ENCODE results near the gene MICAL2.

MICAL2 gene

DNA sequence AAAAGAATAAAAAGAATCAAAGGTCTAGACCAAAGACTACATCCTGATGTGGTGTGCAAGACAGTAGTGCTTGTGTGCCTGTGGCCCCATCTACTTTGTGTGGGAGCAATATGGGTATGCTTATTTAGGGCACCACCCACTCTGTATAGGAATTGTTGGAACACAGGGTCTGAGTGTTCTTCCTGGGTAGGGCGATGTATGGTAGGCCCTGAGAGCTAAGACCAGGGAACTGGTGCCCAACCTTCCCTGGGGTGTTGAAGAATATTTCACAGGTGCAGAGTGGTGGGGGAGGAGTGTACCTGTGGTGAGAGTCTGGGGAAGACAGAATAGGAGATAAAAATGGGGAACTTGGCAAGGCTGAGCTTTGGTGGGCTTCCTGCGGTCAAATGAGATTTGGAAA lies 41.9 kb downstream of the MICAL2 start:
- DNase-seq (ENCODE audit: low read depth, low spot score), result no peak

DNA sequence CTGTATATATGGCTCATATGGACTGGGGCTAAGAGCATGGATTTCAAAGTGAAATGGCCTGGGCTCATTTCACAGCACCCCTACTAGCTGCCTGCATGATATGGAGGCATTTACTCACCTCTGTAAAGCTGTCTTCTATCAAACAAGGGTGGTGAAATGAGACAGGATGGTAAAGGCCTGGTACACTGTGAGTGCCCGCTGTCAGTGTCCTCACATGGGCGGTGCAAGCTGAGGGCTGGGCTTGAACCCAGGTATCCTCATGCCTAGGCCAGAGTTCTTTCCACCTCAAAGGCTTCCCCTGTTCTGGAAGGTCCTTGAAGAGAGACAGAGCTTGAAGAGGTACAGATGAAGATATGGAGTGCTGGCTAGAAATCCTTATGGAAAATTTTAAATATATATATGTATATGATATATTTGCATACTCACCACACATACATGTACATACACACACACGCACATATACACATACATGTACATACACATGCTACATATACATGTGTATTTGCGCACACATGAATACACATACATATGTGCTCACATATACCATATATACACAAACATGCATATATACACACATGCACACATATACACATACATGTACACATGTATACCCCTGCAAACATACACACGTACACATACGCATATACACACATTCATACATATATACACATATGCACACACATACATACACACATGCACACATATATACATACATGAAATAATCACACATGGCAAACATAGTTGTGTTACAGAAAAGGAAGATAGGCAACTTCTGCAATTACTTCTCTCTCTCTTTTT lies 44.7 kb downstream of the MICAL2 start:
- H3K27ac ChIP-seq, result no peak overlapping the region
- TF ChIP-seq EZH2 (IDR thresholded peaks at IDR 0.05) (no peak), FOXP2 (optimal IDR thresholded peaks at IDR 0.05; ENCODE audit: control extremely low read depth, extremely low read length, insufficient read depth) (no peak), POLR2AphosphoS5 (IDR thresholded peaks at IDR 0.05; ENCODE audit: borderline replicate concordance, low read depth, low read length) (no peak)
- H3K9me3 ChIP-seq (ENCODE audit: low read depth, low read length), result no peaks in the 10 kb centered on the region
- no peak overlapping the region for H3K9ac ChIP-seq (ENCODE audit: insufficient read length)
- H3K36me3 ChIP-seq (ENCODE audit: insufficient read depth, low read length), result no peaks in the 10 kb centered on the region
- no peak overlapping the region for H3K4me3 ChIP-seq
- no peak for DNase-seq (ENCODE audit: low read depth, low spot score)

More for the DNA sequence above, 41.9 kb downstream of the MICAL2 start:
- Histone ChIP-seq H3K9ac (ENCODE audit: insufficient read length) (no peak overlapping the region), H3K9me3 (ENCODE audit: low read depth, low read length) (no peaks in the 10 kb centered on the region), H3K36me3 (ENCODE audit: insufficient read depth, low read length) (no peaks in the 10 kb centered on the region), H3K4me3 (no peak overlapping the region), H3K27ac (no peak overlapping the region)
- no peak for TF ChIP-seq POLR2AphosphoS5 (IDR thresholded peaks at IDR 0.05; ENCODE audit: borderline replicate concordance, low read depth, low read length)
- TF ChIP-seq FOXP2 (optimal IDR thresholded peaks at IDR 0.05; ENCODE audit: control extremely low read depth, extremely low read length, insufficient read depth), result no peak
- TF ChIP-seq EZH2 (IDR thresholded peaks at IDR 0.05), result no peak

DNA sequence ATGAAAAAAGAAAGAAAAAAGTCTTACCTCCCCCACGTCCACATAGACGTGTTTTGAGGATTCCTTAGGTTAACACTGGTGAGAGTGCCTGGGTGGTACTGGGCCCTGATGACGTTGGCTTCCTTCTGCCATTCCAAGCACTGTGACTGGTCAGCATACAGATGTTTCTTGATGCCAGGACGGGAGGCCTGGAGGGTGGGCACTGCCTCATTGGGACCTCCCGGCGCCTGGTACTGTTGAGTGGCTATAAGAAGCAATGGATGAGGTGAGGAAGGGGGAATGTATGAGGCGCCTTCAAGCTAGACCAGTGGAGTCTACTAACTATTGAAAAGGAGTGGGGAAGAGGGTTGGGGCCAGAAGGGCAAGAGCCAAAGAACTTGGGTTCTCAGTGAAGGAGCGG lies 45.3 kb downstream of the MICAL2 start:
- H3K36me3 ChIP-seq (ENCODE audit: insufficient read depth, low read length), result no peaks in the 10 kb centered on the region
- no peaks in the 10 kb centered on the region for H3K9me3 ChIP-seq (ENCODE audit: low read depth, low read length)
- TF ChIP-seq FOXP2 (optimal IDR thresholded peaks at IDR 0.05; ENCODE audit: control extremely low read depth, extremely low read length, insufficient read depth), result no peak
- H3K4me3 ChIP-seq, result no peak overlapping the region
- H3K9ac ChIP-seq (ENCODE audit: insufficient read length), result no peak overlapping the region
- no peak overlapping the region for H3K27ac ChIP-seq
- DNase-seq (ENCODE audit: low read depth, low spot score), result no peak

DNA sequence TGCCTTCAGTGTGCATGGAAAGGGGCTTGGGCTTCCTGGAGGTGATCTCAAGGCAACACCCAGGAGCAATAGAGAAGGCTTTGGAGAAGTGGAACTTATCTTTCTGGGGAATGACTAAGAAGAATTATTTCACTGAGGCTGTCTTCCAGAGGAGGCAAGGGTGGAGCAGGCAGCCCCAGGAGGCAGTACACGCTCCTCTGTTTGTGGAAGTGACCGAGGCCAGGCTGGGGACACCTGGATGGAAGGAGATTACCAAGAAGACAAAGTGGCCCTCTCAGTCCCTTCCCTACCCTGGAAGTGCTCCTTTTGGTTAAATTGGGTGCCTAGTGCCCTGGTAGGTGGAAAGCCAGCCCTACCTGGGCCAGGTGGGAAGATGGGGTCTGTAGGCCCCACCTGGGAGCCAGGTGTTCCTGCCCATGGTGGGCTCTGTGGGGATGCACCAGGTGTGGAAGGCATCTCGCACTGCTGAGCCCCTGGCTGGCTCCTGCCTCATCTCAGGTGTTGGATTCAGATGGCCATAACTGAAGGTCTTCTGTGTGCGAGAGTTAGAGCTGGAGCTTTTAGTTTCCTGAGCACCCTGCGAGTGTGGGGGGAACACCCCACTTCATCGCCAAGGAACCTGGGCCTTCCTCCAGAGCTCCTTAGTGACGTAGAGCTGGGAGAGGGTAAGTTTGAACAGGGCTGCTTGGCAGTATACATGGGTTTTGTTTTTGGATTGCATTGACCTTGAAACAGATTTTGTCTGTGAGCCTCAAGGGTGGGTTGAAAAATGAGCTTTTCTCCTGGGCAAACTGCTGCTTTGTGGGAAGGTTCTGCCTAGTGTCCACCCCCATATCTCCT lies 46.1 kb downstream of the MICAL2 start:
- DNase-seq (ENCODE audit: low read depth, low spot score), result no peak
- Histone ChIP-seq H3K36me3 (ENCODE audit: insufficient read depth, low read length) (no peaks in the 10 kb centered on the region), H3K4me3 (no peak overlapping the region), H3K9ac (ENCODE audit: insufficient read length) (no peak overlapping the region), H3K27ac (no peak overlapping the region), H3K9me3 (ENCODE audit: low read depth, low read length) (no peaks in the 10 kb centered on the region)
- no peak for TF ChIP-seq EZH2 (IDR thresholded peaks at IDR 0.05)
- no peak for TF ChIP-seq FOXP2 (optimal IDR thresholded peaks at IDR 0.05; ENCODE audit: control extremely low read depth, extremely low read length, insufficient read depth)
- TF ChIP-seq POLR2AphosphoS5 (IDR thresholded peaks at IDR 0.05; ENCODE audit: borderline replicate concordance, low read depth, low read length), result no peak

DNA sequence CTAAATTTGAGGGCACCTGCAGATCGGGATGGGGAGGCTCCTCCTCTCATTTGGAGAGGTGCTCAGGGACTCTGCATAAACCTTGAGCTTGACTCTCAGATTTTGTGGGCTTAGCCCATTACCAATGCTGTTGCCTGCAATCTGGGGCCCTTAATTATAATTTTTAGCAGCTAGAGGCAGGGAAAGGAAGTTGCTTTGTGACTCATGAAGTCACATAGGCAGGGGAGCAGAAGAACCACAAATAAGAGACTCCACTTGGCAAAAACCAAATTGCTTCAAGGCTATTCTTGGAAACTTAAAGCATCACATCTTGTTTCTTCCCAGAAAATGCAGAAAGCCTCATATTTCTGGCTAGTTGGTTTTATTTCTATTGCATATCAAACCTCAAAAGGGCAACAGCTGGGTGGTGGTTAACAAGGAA lies 46.9 kb downstream of the MICAL2 start:
- no peaks in the 10 kb centered on the region for H3K9me3 ChIP-seq (ENCODE audit: low read depth, low read length)
- H3K9ac ChIP-seq (ENCODE audit: insufficient read length), result no peak overlapping the region
- TF ChIP-seq EZH2 (IDR thresholded peaks at IDR 0.05) (no peak), POLR2AphosphoS5 (IDR thresholded peaks at IDR 0.05; ENCODE audit: borderline replicate concordance, low read depth, low read length) (no peak), FOXP2 (optimal IDR thresholded peaks at IDR 0.05; ENCODE audit: control extremely low read depth, extremely low read length, insufficient read depth) (no peak)
- DNase-seq (ENCODE audit: low read depth, low spot score), result no peak
- H3K27ac ChIP-seq, result no peak overlapping the region
- no peaks in the 10 kb centered on the region for H3K36me3 ChIP-seq (ENCODE audit: insufficient read depth, low read length)
- H3K4me3 ChIP-seq, result no peak overlapping the region

DNA sequence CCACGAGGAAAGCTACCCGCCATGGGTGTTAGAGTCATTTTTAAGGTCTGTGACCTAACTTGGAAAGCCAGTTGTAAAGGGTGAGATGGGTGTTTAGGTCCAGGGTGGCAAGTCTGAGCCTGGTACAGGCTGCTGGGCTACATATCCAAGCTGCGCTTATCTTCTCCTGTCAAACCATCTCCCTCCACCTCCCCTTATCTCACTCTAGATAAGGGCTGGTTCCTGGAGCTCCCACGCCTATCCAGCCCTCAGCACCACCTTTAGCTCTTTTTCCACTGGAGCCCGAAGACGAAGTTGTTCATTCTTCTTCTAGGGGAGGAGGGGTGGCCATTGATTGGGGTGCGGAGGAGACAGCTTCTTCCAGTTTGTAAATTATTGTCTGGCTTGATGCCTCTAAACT lies 48.5 kb downstream of the MICAL2 start:
- Histone ChIP-seq H3K9me3 (ENCODE audit: low read depth, low read length) (no peaks in the 10 kb centered on the region), H3K36me3 (ENCODE audit: insufficient read depth, low read length) (no peaks in the 10 kb centered on the region), H3K4me3 (no peak overlapping the region), H3K27ac (no peak overlapping the region), H3K9ac (ENCODE audit: insufficient read length) (no peak overlapping the region)
- TF ChIP-seq POLR2AphosphoS5 (IDR thresholded peaks at IDR 0.05; ENCODE audit: borderline replicate concordance, low read depth, low read length) (no peak), FOXP2 (optimal IDR thresholded peaks at IDR 0.05; ENCODE audit: control extremely low read depth, extremely low read length, insufficient read depth) (no peak), EZH2 (IDR thresholded peaks at IDR 0.05) (no peak)
- DNase-seq (ENCODE audit: low read depth, low spot score), result no peak

DNA sequence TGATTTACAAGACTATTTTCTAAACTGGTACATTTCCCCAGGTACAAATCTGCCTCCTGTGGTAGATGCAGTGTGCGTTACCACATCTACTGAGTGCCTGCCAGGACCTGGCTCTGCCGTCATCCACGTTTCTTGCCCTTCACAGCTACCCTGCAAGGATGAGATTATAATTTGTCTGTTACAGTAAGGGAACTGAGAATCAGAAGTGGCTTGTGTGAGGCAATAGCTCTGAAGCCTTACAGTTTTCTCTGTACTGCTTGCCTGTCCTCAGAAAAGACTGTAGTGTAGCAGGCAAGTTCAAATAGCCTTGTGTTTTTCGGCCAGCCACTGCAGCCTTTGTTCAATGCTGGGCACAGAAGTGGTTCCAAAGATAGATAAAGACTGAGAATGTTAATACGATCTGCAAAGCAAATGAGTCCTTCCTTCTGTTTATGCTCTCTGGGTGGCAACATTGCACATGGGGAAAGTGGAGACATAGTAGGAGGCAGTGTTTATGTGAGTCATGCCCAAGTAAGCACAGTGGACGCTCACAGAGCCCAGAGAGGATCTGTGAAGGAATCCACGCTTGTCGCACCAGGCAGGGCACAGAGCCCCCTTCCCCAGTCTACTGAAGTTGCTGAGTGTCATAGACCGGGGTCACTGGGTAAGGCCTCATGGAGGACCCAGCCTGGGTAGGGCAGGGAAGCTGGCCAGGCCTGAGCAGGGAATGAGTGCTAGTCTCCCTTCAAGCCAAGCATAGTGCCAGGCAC lies 49.1 kb downstream of the MICAL2 start:
- no peak overlapping the region for H3K27ac ChIP-seq
- no peak for TF ChIP-seq POLR2AphosphoS5 (IDR thresholded peaks at IDR 0.05; ENCODE audit: borderline replicate concordance, low read depth, low read length)
- no peak overlapping the region for H3K9ac ChIP-seq (ENCODE audit: insufficient read length)
- no peaks in the 10 kb centered on the region for H3K9me3 ChIP-seq (ENCODE audit: low read depth, low read length)
- H3K36me3 ChIP-seq (ENCODE audit: insufficient read depth, low read length), result no peaks in the 10 kb centered on the region
- no peak for DNase-seq (ENCODE audit: low read depth, low spot score)
- H3K4me3 ChIP-seq, result no peak overlapping the region

DNA sequence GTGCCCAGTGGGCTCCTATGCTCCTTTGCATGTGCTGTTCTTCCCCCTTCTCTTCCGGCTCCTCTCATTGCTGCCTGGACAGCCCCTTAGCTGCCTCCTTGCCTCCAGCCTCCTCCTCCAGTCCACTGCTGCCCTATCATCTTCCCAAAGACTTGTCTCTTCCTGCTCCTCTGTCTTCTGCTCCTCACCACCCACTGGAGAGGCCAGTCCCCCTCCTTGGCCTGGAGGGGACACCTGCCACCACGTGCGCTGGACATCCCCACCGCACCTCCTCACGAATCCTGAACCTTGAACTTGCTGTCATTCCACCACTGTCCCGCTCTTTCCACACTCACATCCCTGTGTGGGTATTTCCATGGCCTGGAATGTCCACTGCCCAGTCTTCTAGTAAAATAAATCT lies 49.8 kb downstream of the MICAL2 start:
- no peak overlapping the region for H3K4me3 ChIP-seq
- TF ChIP-seq EZH2 (IDR thresholded peaks at IDR 0.05) (no peak), POLR2AphosphoS5 (IDR thresholded peaks at IDR 0.05; ENCODE audit: borderline replicate concordance, low read depth, low read length) (no peak), FOXP2 (optimal IDR thresholded peaks at IDR 0.05; ENCODE audit: control extremely low read depth, extremely low read length, insufficient read depth) (no peak)
- no peak overlapping the region for H3K9ac ChIP-seq (ENCODE audit: insufficient read length)
- H3K36me3 ChIP-seq (ENCODE audit: insufficient read depth, low read length), result no peaks in the 10 kb centered on the region
- no peaks in the 10 kb centered on the region for H3K9me3 ChIP-seq (ENCODE audit: low read depth, low read length)
- no peak overlapping the region for H3K27ac ChIP-seq
- no peak for DNase-seq (ENCODE audit: low read depth, low spot score)
